RKO (cell line): Measurements from ENCODE around the gene PPP1R1C.

Source experiments
- DNase-seq: peaks from one replicate; pipeline ENCODE4 v3.0.0-alpha.2; 2016; ENCODE audit warnings: low spot score

The PPP1R1C gene

DNA sequence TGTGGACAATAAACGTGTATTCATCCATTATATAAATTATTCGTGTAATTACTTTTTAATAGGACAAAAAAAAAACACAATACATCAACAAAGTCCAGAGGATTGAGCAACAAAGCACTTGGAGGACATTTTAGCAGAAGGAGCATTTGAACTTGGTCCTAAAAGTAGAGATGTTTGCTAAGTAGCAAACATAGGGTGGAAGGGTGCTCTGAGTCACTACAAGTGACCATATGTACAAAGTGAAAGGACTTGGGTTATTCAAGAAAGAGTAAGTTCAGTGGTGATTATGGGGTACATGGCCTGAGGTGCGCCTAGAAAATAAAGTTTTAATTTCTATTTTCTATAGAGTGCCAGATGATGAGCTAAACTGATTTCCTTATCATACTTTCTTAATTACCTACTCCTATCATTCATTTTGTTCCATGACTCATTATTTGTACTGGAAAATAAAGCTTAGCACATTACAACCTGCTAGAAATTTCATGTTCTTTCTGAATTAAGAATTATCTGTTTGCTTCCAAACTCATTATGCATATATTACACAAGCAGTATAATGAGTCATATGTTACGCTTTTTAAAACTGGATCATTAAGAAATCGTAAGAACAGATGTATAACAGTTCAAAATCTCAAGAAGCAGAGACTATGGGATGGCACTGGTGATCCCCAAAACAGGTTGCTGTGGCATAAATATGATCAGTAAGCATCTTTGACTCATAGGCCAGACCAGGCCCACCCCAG lies 13.1 kb upstream of the PPP1R1C start:
- DNase-seq: no peak

DNA sequence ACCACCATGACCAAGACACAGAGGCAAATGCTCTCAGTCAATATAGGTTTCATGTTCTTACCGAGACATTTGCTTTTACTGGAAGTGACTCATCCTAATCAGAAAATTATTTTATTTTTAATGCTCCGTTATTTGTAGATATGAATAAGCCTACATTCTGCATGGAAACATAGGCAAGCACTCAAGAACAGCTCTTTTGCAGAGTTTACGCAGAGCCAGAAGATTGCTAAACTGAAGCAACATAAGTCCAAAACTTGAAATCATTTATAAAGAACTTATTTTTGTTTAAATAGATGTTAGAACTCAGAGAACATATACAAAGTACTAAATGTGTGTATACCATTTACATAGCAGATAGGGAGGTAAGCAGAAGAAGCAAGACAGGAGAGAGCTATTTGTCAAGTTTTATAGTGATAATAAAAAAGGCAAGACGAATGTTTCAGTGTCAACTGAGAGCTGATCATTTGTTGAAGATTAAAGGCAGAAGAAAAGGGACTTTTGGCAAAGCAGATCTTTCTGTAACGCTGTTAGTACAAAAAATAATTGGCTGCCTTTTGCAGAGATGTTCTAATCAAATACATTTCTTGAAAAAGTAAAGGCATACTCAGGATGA lies 12.4 kb upstream of the PPP1R1C start:
- no peak for DNase-seq

DNA sequence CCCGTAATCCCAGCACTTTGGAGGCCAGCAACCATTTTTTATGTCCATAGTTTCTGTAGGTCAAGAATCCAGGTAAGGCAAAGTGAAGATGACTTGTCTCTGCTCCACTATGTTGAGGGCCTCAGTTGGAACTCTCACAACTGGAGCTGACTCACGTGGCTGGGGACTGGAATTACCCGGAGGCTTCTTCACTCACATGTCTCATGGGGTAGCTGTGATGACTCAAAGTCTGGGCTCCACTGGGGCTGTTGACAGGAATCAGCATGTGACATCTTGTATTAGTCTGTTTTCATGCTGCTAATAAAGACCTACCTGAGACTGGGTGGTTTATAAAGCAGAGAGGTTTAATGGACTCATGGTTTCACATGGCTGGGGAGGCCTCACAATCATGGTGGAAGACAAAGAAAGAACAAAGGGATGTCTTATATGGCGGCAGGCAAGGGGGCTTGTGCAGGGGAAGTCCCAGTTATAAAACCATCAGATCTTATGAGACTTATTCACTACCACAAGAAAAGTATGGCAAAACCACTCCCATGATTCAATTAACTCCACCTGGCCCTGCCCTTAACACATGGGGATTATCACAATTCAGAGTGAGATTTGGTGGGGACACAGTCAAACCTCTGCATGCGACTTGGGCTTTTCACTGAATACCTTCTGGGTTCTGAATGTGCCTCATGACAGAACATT lies 7.8 kb upstream of the PPP1R1C start:
- peak; percentile 45 for DNase-seq

DNA sequence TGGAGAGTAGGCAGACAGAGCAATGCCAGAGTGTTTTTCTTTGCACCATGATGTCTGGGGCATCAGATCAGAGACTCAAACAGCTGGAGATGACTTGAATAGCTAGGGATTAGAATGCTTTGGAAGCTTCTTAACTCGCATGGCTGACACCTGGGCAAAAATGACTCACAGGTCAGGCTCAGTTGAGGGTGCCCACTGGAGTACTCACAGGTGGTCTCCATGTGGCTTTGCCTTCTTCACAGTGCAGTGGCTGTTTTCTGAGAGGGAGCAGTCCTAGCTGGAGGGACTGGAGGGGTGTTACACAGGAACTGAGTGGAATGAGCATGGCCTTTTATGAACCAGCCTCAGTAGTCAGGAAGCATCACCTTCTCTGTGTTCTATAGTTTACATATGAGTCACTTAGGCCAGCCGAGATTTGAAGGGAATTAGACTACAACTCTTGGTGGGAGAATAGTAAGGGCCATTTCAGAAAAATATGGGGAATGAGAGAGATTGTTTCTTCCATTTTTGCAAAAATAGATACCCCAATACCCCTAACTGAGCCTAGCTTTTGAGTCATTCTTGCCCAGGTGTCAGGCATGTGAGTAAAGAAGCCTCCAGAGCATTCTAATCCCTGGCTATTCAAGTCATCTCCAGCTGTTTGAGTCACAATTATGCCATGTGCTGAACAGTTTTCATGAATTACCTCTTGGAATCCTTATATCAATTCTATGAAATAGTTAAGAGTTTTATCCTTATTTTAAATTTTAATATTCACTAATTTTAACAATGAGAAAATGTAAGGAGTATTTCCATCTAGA lies 7.1 kb upstream of the PPP1R1C start:
- DNase-seq: no peak

DNA sequence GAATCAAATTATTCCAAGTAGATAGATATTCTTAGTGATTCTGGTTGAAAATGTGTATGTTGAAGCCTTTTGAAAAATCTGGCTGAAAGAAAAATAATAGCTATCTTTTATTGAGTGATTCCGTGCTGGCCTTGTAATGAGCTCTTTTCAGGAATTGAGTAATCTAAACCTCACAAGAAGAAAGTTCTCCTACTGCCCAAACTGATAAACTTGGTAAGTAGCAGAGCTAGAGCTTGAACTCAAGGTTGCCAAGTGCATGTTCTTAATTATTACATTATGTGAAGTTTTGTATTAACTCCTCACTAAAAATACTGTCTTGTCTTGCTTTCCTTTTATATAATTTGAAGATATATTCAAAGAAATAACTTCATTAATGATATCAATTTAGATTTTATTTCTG lies 1.6 kb upstream of the PPP1R1C start:
- no peak for DNase-seq

DNA sequence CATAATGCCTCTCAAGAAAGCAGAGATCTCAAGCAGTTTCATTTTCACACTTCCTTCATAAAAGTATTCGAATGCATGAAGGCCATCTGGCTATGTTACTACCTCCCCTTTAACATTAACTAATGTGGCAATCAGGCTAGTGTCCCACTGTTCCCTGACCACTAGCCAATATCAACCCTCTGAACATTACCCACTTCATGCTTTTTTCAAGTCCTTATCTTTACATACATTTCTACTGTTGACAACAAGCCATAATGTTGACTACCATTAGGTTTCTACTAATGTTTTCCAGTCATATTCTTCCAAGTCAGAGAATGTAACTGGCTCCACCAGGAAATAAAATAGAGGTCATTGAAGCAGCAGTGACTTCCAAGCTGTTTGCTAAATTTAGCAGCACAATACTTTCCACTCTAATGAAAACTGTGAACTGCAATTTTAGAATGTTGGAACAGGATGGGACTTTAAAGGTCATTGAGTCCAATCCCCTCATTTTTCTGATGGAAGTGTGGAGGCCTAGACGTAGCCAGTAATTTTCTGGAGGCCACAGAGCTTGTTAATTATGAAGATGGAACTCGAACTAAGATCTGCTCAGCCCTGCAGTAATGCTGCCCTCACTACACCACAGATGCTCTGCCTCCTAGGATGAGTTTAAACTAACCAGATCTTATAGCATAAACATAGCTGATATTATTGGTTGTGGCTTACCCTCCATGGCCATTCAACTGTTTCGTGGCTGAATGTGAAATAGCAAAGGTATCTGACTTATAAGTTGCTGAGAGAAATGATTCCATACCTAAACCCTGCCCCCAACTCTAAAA lies 630 bp upstream of the PPP1R1C start:
- no peak for DNase-seq

DNA sequence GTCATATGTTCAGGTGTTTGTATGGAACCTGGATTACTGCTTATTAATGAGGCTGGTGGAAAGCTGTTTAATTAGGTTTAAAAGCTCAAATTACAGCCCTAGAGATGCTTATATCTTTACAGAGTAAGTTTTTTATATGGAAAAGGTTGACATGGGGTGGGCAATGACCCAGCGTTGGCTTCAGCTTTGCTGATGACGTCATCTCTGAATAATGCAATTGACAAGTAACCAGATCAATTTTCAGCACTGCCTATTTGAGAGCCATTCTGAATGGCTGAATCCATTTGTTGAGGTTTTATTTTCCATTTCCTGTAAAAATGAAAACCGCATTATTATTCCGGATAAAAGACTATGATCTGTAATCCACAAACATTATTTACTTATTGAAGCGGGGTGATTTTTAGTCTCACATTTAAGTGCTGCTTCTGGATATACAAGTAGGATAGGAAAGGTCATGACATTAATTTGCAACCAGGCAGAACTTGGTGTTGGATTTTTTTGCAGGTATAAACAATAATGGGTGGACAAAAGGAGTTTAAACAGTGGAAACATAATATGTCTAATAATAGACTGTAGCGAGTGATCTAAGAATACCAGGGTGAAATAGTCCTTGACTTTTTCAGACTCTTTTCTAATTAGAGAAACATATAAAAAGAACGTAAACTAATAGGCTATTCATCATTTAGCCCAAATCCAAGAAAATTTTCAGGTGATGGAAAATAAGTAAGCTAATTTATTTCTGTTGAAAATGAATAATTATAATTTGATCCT lies 2.7 kb downstream of the PPP1R1C start:
- no peak for DNase-seq

DNA sequence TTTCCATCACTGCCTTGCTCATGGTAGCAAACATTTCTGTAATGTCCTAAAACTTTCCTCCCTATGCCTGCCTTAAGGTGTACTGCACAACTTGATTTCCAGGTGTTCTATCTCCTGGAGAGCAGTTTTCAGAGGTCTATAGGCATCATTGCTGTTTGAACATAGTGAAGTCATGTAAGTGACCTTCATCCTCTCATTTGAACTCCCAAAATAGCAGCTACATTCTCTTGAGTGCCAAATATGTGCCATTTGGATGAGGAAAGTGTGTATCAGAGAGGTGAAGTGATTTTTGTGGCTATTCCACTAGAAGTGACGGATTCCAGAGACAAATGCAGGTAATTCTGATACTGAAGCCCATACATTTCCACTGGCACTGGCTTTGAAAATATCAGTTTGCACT lies 3.4 kb downstream of the PPP1R1C start:
- DNase-seq: no peak

DNA sequence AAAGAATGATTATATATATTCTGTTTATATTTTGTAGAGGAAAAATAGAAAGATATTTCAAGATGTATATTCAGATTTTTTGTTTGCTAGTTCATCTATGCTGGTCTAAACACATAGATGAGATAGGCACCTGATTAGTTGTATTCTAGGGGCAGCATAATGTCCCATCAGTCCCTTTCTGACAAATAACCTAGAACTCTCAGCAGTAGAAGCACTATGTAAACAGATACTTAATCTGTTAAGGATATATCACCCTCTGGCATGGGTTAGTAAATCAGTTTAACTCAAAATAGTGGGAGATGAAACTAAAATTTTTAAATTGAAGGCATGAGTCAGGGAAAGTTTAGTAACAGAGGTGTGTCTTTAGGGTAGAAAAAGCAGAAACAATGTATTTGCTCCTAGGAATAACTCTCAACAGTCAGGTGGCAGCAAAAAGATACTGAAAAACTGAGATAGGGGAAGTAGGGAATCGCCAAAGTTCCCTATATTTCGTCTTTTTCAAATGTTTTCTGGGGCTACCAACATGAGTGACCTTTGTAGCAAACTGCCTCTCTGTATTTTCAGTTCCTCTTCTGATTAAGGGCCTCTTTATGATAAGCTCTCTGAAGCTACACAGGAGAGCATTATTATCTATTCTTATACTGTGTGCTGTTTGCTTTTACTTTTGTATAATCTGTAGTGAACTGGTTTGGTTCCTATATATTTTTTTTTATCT lies 5.7 kb downstream of the PPP1R1C start:
- DNase-seq: no peak

DNA sequence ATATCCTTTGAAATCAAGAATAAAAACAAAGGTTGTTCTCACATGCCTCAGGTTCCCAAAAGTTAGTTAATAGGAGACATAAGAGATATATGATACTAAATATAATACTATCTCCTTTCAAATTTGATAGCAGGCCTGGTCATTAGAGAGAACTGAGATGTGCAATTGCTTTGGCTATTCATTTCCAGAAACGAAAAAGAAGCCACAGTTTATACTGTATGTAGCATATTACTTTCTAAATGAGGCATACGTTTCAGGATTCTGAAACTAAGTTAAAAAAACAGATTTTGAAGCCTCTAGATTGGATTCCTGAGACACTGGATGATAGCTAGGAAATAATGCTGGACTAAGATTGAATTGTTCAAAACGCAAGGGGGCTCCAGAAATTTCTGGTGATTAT lies 7.1 kb downstream of the PPP1R1C start:
- no peak for DNase-seq

DNA sequence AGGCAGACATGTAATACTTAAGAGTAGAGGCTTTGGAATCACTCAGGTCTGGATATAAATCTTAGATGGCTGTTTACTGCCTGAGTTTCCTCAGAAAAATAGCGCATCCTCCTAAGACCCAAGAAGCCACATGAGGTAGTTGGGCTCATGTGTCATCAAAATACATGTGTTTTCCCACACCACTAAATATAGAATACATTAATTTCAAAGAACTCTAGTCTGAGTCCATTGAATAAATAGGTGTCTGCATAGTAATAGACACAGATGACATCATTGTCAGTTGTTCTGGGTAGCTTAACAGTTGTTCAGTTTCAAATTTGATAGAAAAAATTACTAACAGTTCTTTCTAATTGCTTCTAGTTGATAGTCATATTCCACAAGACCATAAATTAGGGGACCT lies 9.6 kb downstream of the PPP1R1C start:
- DNase-seq: no peak

DNA sequence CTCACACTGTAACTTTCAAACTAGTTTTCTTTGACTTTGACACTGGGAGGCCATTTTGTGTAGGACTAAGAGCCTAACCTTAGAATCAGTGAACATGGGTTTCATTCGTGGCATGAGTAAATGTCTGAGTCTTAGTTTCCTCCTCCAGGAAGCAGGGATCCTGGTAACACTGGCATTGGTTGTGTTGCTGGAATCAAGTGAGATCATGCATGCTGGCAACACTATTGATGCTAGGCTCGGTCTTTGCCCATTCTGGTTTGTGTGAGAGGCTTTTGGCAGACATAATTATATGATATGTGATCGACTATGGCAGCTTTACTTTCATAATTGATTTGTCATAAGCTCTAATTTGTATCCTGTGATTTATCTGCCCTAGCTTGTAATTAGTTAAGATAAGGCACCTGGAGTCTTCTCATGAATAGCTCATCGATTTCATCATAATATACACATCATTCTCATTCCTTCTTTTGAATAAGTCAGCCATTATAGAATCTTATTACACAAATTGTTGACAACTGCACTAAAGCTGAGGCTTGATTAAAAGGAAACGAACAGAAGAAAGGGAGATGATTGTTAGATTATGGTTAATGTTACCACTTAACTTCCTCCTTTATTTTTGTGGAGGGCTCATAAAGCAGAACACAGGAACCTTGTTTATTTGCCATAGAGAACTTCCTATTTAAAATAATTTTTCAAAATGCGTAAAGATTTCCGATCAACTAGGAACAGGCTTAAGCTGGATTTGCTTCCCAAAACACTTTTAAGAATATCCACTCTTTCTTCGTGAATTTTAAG lies 12.6 kb downstream of the PPP1R1C start:
- DNase-seq: peak; percentile 27

DNA sequence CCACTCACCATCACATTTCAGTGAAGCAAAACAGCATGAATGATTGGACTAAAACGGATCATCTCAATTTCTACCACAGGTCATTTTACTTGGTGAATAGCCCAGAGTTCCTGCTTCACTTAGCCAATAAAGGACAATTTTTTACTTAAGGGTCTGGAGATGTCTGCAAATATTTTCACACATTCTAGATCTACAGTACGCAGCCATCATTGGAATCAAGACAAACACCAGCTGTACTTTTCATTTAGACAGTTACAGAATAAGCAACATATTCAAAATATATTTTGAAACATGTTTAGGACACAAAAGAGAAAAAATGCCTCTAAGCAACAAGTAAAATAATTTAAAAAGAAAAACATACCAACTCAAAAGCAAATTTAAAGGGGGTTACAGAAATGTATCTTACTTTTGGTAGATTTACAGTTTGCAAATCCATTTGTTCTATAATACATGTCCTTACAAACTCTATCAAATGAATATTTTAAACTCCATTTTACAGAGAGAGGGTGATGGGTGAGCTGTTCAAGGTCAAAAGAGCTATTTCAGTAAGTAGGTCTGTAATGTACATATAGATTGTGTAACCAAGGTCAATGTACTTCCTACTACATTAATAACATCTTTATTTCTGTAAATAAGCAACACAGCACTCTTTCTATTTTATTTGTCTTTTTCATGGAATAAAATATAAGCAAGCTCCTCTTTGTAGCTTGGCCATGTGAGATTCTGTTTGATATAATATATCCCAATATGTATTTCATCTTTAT lies 13.4 kb downstream of the PPP1R1C start:
- no peak for DNase-seq

DNA sequence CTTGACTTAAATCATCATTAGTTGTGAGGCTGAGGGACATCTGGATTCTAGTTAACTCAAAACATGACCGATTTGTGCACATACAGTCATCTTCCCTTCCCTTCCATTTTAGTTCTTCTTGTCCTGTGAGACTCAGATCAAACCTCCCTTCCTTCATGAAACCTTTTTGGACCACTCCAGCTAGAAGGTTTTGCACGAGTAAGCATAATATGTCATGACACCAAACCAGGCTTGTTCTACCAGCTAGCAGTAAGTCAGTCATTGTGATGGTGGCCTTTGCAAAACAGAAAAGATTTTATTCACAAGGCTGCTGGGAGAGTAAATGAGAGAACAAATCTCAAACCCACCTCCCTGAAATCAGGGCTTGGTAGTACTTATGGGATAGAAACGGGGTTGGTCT lies 14.3 kb downstream of the PPP1R1C start:
- DNase-seq: no peak

DNA sequence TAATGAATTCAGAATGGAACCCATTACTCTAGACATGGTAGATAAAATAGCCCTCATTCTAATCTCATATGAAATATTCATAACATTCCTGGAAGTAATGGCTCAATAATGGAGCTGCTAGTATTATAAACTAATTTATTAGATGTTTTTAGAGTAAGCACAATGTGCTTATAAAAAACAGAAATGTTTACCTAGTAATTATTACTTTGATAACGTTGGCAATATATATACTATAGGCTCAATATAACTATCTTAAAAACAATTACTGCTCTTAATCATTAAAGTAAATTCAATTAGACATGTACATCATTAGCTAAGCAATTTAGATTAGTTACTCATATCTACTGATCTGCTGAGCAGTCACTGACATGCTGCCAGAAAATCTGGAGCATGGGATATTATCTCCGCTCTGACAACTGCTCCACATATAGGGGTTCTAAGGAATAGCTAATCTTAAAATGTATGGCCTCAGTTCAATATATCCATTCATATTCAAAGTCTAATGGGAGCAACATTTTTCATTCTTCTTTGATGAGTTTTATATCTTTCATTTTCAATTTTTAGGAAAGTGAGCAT lies 19.4 kb downstream of the PPP1R1C start:
- DNase-seq: no peak

DNA sequence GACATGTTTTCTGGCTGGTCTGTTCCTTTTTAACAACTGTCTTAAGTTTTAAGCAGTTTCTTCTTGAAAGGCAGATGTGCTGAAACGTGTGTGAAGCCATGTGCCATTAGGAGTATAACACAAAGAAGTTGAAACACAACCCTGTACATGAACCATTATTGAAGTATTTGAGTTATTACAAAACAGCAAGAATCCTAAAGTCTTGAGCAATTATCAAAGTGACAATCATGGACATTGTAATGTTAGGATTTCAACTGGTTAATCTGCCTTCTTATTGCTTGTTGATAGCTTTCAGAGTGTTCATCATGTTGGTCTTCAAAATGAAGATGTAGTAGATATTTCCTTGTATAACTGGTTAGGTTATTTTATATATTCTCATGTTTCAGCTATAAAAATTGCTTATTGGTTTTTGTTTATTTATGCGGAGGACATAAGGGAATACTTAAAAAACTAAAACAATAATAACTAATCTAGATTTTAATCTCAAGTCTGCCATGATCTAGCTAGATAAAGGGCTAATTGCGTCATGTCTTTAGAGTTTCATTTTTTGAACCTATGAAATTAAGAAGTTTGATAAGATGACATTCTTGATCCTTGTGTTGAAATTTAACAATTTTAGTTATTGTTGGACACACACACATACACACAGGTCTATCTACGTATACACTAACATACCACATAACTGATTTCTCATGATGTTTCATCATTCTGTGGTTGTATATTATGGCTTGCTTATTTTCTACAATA lies 21.1 kb downstream of the PPP1R1C start:
- no peak for DNase-seq

DNA sequence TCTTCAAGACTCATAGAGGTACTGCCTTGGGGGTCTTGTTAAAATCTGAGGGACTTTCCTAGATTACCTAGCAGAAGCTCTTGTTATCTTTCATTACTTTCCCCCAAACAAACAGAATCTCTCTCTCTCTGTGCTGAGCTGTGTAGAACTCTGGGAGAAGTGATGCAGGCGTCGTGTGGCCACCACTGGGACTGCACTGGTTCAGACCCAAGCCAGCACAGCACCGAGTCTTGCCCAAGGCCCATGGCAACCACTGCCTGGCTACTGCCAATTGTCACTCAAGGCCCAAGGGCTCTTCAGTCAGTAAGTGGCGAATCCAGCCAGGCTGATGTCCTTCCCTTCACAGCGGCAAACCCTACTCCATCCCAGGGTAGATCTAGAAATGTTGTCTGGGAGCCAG lies 28.6 kb downstream of the PPP1R1C start:
- DNase-seq: no peak
